Epithelial cell of esophagus (primary cell): ENCODE results near the gene ZNF207.

Experiments
- DNase-seq: peaks from one replicate; pipeline ENCODE4 v3.0.0; 2010; ENCODE audit warnings: low read depth
- H3K4me3 ChIP-seq: 2 replicates; pipeline ENCODE4 v1.5.1; 2011; ENCODE audit warnings: mild to moderate bottlenecking, low read length, control low read depth
- TF ChIP-seq, protein P1 (sequence below): IDR thresholded peaks from 2 replicates; pipeline ENCODE4 v1.5.1; 2011; ENCODE audit warnings: low read depth, mild to moderate bottlenecking, low read length, control low read depth, inconsistent platforms; ENCODE audit not compliant: insufficient read depth; ENCODE audit errors: missing control alignments

ZNF207 gene

GRCh38 chr17:32335046-32335445 is 14.9 kb upstream of the ZNF207 start:
- TF ChIP-seq, protein P1, sequence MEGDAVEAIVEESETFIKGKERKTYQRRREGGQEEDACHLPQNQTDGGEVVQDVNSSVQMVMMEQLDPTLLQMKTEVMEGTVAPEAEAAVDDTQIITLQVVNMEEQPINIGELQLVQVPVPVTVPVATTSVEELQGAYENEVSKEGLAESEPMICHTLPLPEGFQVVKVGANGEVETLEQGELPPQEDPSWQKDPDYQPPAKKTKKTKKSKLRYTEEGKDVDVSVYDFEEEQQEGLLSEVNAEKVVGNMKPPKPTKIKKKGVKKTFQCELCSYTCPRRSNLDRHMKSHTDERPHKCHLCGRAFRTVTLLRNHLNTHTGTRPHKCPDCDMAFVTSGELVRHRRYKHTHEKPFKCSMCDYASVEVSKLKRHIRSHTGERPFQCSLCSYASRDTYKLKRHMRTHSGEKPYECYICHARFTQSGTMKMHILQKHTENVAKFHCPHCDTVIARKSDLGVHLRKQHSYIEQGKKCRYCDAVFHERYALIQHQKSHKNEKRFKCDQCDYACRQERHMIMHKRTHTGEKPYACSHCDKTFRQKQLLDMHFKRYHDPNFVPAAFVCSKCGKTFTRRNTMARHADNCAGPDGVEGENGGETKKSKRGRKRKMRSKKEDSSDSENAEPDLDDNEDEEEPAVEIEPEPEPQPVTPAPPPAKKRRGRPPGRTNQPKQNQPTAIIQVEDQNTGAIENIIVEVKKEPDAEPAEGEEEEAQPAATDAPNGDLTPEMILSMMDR: no peak
- DNase-seq: no peak
- no peak overlapping the region for H3K4me3 ChIP-seq

GRCh38 chr17:32335687-32336086 is 14.3 kb upstream of the ZNF207 start:
- TF ChIP-seq, protein P1: no peak
- peak; percentile 50 for DNase-seq

DNA sequence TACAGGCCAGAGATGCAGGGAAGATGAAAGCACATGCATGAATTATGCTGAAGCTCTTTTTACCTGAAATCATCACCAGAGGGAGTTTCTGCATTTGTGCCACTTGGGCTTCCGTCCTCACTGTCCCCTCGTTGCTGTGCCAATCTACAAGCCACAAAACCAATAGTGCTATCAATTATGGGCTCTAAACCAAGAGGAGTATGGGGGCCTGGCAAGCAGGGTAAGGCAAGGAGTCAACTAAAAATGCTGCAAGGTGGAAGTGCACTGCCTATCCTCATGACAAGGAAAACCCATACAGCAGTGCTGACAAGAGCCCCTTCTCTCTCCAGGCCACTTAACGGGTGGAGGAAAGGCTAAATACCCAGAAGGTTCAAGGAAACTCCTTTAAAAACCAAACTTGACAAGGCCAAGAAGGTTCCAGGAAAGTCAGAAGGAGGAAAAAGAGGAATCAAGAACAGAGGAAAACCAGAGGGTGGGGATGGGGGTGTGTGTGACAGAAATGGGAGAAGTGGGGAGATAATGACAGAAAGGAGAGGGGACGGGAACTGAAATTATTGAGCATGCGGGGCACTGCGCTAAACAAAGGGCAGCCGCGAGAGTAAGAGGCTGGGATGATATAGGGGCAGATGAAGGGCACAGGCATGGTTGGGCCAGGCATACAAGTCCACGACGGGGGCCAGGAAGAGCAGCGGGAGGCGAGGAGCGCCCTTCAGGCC is 8.7 kb upstream of the ZNF207 start:
- H3K4me3 ChIP-seq: peak overlapping the region; percentile 81
- TF ChIP-seq, protein P1: peak; percentile 47
- DNase-seq: peak; percentile 47

More at GRCh38 chr17:32335687-32336086, 14.3 kb upstream of the ZNF207 start:
- H3K4me3 ChIP-seq: no peak overlapping the region

- peak; percentile 85 for DNase-seq
- TF ChIP-seq, protein P1: no peak
- peak within 1 kb of the TSS; percentile 81 for H3K4me3 ChIP-seq
Measured at GRCh38 chr17:32341857-32342602, 7.9 kb upstream of the ZNF207 start, which contains the start of gene C17orf75. Gene C17orf75 (minus strand): TSS chr17:32342173. CDS start chr17:32342139, 34 bp downstream.

GRCh38 chr17:32342603-32343325 is 7.2 kb upstream of the ZNF207 start:
- DNase-seq: no peak
- peak overlapping the region; percentile 81 for H3K4me3 ChIP-seq
- TF ChIP-seq, protein P1: no peak

GRCh38 chr17:32345951-32346600 is 3.9 kb upstream of the ZNF207 start:
- TF ChIP-seq, protein P1: no peak
- no peak overlapping the region for H3K4me3 ChIP-seq
- DNase-seq: no peak
